ENCODE data around the gene MEIOB.

MEIOB gene

DNA sequence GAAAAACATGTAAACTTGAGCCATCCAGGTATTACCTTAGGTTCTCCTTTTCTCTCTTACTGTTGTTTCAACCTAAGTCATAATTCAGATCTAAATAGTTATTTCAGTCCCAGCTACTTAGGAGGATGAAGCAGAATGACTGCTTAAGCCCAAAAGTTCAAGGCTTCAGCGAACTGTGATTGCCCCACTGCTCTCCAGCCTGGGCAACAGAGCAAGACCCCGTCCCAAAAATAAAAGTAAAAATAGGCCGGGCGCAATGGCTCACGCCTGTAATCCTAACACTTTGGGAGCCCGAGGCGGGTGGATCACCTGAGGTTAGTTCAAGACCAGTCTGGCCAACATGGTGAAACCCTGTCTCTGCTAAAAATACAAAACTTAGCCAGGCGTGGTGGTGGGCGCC is 9.6 kb downstream of the MEIOB start:
- no peak for TF ChIP-seq FOXP2 (optimal IDR thresholded peaks at IDR 0.05; ENCODE audit: borderline replicate concordance, extremely low read depth, extremely low read length, insufficient read depth)
- TF ChIP-seq TAF1 (IDR thresholded peaks at IDR 0.05; ENCODE audit: borderline replicate concordance, insufficient read depth, low read length), result no peak
- no peak for TF ChIP-seq SIN3A (IDR thresholded peaks at IDR 0.05; ENCODE audit: borderline replicate concordance, insufficient read depth, low read length)

DNA sequence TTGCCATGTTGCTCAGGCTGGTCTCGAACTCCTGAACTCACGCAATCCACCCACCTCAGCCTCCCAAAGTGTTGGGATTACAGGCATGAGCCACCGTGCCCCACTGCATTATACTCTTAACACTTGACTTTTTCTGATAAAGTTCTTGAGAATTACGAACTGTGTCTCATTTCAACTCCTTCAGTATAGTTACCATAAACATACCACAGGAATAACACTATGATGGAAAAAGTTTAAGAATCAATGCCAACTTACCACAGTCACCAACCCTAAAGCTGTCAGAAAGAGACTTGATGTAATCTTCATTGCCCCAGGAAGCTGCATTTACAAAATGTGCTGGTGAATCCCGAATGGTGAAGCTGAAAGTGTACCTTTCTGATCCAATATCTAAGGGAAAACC is 10.2 kb downstream of the MEIOB start:
- TF ChIP-seq, protein P1, sequence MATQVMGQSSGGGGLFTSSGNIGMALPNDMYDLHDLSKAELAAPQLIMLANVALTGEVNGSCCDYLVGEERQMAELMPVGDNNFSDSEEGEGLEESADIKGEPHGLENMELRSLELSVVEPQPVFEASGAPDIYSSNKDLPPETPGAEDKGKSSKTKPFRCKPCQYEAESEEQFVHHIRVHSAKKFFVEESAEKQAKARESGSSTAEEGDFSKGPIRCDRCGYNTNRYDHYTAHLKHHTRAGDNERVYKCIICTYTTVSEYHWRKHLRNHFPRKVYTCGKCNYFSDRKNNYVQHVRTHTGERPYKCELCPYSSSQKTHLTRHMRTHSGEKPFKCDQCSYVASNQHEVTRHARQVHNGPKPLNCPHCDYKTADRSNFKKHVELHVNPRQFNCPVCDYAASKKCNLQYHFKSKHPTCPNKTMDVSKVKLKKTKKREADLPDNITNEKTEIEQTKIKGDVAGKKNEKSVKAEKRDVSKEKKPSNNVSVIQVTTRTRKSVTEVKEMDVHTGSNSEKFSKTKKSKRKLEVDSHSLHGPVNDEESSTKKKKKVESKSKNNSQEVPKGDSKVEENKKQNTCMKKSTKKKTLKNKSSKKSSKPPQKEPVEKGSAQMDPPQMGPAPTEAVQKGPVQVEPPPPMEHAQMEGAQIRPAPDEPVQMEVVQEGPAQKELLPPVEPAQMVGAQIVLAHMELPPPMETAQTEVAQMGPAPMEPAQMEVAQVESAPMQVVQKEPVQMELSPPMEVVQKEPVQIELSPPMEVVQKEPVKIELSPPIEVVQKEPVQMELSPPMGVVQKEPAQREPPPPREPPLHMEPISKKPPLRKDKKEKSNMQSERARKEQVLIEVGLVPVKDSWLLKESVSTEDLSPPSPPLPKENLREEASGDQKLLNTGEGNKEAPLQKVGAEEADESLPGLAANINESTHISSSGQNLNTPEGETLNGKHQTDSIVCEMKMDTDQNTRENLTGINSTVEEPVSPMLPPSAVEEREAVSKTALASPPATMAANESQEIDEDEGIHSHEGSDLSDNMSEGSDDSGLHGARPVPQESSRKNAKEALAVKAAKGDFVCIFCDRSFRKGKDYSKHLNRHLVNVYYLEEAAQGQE (IDR thresholded peaks at IDR 0.05; ENCODE audit: insufficient read depth in 1 of 2, low read depth in 2 of 2, low read length in 2 of 2), result no peak
- TF ChIP-seq TAF1 (IDR thresholded peaks at IDR 0.05; ENCODE audit: borderline replicate concordance, insufficient read depth, low read length) (no peak), FOXP2 (optimal IDR thresholded peaks at IDR 0.05; ENCODE audit: borderline replicate concordance, extremely low read depth, extremely low read length, insufficient read depth) (no peak), SIN3A (IDR thresholded peaks at IDR 0.05; ENCODE audit: borderline replicate concordance, insufficient read depth, low read length) (no peak)

DNA sequence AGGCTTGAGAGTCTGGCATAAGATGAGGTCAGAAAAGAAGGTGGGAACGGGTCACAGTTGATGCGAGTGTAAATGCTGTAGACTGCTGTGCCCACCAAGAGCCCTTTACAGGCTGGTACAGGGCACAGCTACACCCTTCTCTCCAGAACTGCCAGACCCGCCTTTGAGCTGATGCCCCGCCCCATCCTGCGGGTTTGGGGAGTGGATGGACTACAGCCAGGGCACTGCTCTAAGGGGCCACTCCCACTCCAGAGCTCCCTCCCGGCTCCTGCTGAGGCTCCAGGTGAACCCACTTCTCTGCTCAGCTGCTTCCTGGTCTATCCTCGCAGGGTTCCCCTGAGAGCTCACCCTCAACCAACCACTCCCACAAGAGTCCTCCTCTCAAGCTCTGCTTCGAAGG is 12.3 kb downstream of the MEIOB start:
- TF ChIP-seq TAF1 (IDR thresholded peaks at IDR 0.05; ENCODE audit: borderline replicate concordance, insufficient read depth, low read length), result no peak
- no peak for TF ChIP-seq FOXP2 (optimal IDR thresholded peaks at IDR 0.05; ENCODE audit: borderline replicate concordance, extremely low read depth, extremely low read length, insufficient read depth)
- TF ChIP-seq POLR2AphosphoS5 (IDR thresholded peaks at IDR 0.05; ENCODE audit: low read depth, low read length), result no peak
- TF ChIP-seq, protein P1 (IDR thresholded peaks at IDR 0.05; ENCODE audit: insufficient read depth in 1 of 2, low read depth in 2 of 2, low read length in 2 of 2), result no peak
- no peak for TF ChIP-seq SIN3A (IDR thresholded peaks at IDR 0.05; ENCODE audit: borderline replicate concordance, insufficient read depth, low read length)

DNA sequence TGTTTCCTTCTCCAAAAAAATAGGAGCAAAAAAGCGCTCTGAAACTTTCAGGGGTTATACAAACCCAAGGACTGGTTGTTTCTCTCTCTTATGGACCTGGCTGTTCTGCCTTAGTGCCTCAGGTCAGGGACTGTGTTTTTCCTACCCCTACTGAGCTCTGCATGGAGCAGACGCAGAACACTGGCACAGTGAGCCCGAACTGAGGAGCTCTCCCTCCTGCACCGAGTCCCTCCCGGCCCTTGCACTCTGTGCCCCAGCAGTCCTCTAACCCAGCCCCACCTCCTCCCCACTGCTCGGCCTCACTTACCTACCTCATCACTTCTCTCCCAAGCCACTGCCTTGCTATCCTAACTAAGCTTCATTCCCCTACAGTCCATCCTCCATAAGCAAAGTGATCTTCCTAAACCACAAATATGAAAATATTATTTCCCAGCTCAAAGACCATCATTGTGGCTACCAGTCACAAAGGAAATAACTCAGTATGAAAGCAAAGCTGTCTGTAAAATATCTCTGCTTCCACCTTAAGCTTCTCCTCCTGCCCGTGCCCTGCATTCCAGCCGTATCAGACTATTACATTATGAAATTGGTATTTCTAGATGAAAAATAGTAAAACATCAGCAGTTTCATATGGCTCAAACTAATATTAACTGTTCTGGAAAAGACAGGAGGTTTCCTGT is 13.6 kb downstream of the MEIOB start:
- TF ChIP-seq, protein P1 (IDR thresholded peaks at IDR 0.05; ENCODE audit: insufficient read depth in 1 of 2, low read depth in 2 of 2, low read length in 2 of 2), result no peak
- TF ChIP-seq POLR2AphosphoS5 (IDR thresholded peaks at IDR 0.05; ENCODE audit: low read depth, low read length) (no peak), FOXP2 (optimal IDR thresholded peaks at IDR 0.05; ENCODE audit: borderline replicate concordance, extremely low read depth, extremely low read length, insufficient read depth) (no peak), TAF1 (IDR thresholded peaks at IDR 0.05; ENCODE audit: borderline replicate concordance, insufficient read depth, low read length) (no peak), SIN3A (IDR thresholded peaks at IDR 0.05; ENCODE audit: borderline replicate concordance, insufficient read depth, low read length) (no peak)

DNA sequence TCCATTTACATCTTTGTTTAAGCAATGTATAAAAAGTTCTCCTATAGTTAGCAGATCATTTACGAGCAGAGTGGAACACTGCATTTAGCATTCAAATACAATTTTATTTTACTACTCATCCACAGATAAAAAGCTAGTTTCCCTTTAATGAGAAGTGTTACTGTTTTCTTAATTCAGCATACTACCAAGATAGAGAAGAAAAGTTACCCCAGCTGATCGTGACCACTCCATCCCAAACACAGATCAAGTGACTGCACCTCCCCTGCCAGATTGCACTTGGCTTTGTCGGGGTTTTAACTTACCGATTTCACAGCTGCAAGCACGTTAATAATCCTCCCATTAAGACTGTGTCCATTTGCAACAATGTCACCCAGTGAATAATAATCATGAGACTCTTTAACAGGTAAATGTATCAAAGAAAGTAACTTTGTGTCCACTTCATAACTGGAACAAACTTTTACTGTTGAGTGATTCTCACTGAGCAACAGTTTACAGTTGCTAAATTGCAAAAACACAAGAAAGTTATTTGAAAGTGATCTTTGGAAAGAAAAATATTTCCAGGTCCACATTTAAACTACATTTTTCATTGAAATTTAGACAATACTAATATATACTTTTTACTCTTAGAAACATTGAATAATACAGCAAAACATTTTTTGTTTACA is 14.4 kb downstream of the MEIOB start:
- no peak for TF ChIP-seq POLR2AphosphoS5 (IDR thresholded peaks at IDR 0.05; ENCODE audit: low read depth, low read length)
- TF ChIP-seq, protein P1 (IDR thresholded peaks at IDR 0.05; ENCODE audit: insufficient read depth in 1 of 2, low read depth in 2 of 2, low read length in 2 of 2), result no peak
- no peak for TF ChIP-seq TAF1 (IDR thresholded peaks at IDR 0.05; ENCODE audit: borderline replicate concordance, insufficient read depth, low read length)
- no peak for TF ChIP-seq FOXP2 (optimal IDR thresholded peaks at IDR 0.05; ENCODE audit: borderline replicate concordance, extremely low read depth, extremely low read length, insufficient read depth)
- TF ChIP-seq SIN3A (IDR thresholded peaks at IDR 0.05; ENCODE audit: borderline replicate concordance, insufficient read depth, low read length), result no peak
